Gastroesophageal sphincter (tissue), 4 donors: Measurements from ENCODE around the gene MYLK. TPM values are rescaled to one million over a fixed set of nuclear protein-coding genes. Genes with fewer than 3 reads are reported as not detected.

Source experiments
- ATAC-seq: fragments of 150-250 bp; one replicate; pipeline ENCODE4 v1.9.1; 2016; ENCODE audit warnings: mild to moderate bottlenecking, moderate library complexity
- H3K27ac ChIP-seq, 4 donors: fragments of 200-600 bp; sonication (generic) in 3 of 4; 1 replicate in 3 of 4; 2 replicates in 1 of 4; pipeline ENCODE4 v1.5.1; 2016 to 2019
- H3K27me3 ChIP-seq: fragments of 200-600 bp; sonication (generic); one replicate; pipeline ENCODE4 v1.5.1; 2019
- H3K36me3 ChIP-seq, 2 donors: fragments of 200-600 bp; sonication (generic); one replicate each; pipeline ENCODE4 v1.5.1; 2019; ENCODE audit warnings: control low read depth in 1 of 2
- H3K4me1 ChIP-seq, 3 donors: fragments of 200-600 bp; sonication (generic); 1 replicate in 2 of 3; 2 replicates in 1 of 3; pipeline ENCODE4 v1.5.1; 2016 to 2019; ENCODE audit warnings: control low read depth in 2 of 3
- H3K4me3 ChIP-seq, 2 donors: fragments of 200-600 bp; sonication (generic); one replicate each; pipeline ENCODE4 v1.5.1; 2019; ENCODE audit warnings: mild to moderate bottlenecking in 1 of 2, moderate library complexity in 1 of 2
- H3K9me3 ChIP-seq, 3 donors: fragments of 200-600 bp; sonication (generic); one replicate each; pipeline ENCODE4 v1.5.1; 2017 to 2019; ENCODE audit warnings: control low read depth in 2 of 3
- CTCF ChIP-seq, 4 experiments: fragments of 200-600 bp in 2 of 4; fragments of 450-650 bp in 2 of 4; sonication (generic) in 1 of 4; IDR thresholded peaks; one replicate each; pipeline ENCODE4 v1.5.1; 2017 to 2019; ENCODE audit warnings: antibody characterized with exemption in 4 of 4, mild to moderate bottlenecking in 2 of 4, moderate library complexity in 2 of 4
- EP300 ChIP-seq: sonication (generic); formaldehyde crosslinking; IDR thresholded peaks from one replicate; pipeline ENCODE4 v1.6.1; 2017; ENCODE audit warnings: antibody characterized with exemption, mild to moderate bottlenecking
- POLR2A ChIP-seq, 2 donors: fragments of 450-650 bp; IDR thresholded peaks; one replicate each; pipeline ENCODE4 v1.6.1; 2017; ENCODE audit warnings: antibody characterized with exemption in 2 of 2, mild to moderate bottlenecking in 2 of 2, moderate library complexity in 1 of 2
- POLR2AphosphoS5 ChIP-seq: sonication (generic); formaldehyde crosslinking; IDR thresholded peaks from one replicate; pipeline ENCODE4 v1.6.1; 2017; ENCODE audit warnings: antibody characterized with exemption
- WGBS, 2 donors: methylation state at CpG; one replicate each; pipeline ENCODE4 v1.1.5; 2018; ENCODE audit warnings: low coverage in 1 of 2; 5-methylcytosine and 5-hydroxymethylcytosine counted together
- total RNA-seq, 4 donors: library from RNA; depleted of rRNA; stranded (reverse); fragments of >200 nt; gene quantifications; one replicate each; pipeline ENCODE4 v1.1.0, GENCODE V29; 2016

MYLK gene
- 1,000 to 10,000 TPM; 1,558 to 2,522 (median 2,261) TPM for total RNA-seq

DNA sequence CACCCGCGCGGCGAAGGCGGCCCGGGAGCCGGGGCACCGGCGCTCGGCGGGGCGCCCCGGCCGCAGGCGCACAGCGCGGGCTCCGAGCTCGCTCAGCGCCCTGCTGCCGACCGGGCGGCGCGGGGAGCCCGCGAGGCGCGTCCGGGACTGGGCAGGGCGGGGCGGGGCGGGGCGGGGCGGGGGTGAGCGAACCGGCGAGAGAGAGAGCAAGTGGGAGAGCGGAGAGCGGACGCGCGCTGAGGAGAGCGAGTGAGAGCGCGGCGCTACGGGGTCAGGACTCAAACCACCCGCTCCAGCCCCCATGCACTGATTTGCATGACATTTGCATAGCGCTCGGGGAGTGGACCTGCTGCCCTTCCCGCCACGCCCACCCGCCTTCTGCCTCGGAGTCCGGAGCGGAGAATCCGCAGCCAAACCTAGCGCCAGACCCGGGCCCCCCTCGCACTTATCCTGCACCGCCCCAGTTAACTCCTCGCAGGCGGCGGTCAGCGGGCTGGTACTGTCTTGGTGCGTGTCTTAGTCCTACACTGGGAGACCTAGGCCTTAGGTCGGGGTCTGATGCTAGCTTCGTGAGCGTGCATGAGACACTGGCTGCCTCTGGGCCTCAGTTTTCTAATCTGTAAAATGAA is at the start of gene MYLK:
Gene MYLK, minus strand, starts transcription at position 130 of the 629 bp plus-strand sequence. CDS start 90,491 bp downstream, outside the sequence.
- H3K4me1 ChIP-seq: peaks cover 0 to 22% (median 0%) of the 10 kb centered on the region in 3 donors
- TF ChIP-seq CTCF (IDR thresholded peaks at IDR 0.05) (no peak), POLR2A (IDR thresholded peaks at IDR 0.05) (no peak), POLR2AphosphoS5 (no peak), EP300 (no peak)
- WGBS, 2 donors: 0 to 20% methylated on average over 1 to 4 of the region's 70 CpGs
- peak; percentile 92 for ATAC-seq
- peak within 1 kb of the TSS; percentile 63 to 70 for H3K4me3 ChIP-seq
- H3K9me3 ChIP-seq: no peaks in the 10 kb centered on the region
- no peaks in the 10 kb centered on the region for H3K36me3 ChIP-seq
- peak within 1 kb of the TSS in 3 of 4 donors; percentile 69 to 83 (median 76) for H3K27ac ChIP-seq
- H3K27me3 ChIP-seq: no peaks in the 10 kb centered on the region

DNA sequence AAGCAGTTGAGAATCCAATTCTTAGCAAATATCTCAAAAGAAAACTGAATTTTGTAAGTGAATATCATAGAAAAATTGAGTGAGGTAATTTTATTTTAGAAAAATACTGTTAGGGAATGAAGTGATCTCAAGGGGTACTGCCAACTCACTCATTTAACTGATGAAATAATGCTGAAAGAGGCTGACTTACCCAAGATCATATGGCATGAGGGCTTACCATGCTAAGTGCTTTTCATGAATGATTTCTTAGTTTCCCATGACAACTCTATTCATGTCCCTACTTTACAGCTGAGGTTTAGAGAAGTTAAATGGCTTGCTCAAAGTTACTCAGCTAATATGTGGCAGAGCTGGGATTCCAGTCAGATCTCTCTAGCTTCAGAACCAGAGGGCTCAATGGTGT is 46.3 kb upstream of the MYLK start:
- Histone ChIP-seq H3K4me3 (no peak overlapping the region), H3K4me1 (no peaks in the 10 kb centered on the region), H3K36me3 (peaks cover 3 to 48% of the 10 kb centered on the region in 2 donors), H3K9me3 (no peaks in the 10 kb centered on the region), H3K27ac (no peak overlapping the region), H3K27me3 (no peaks in the 10 kb centered on the region)
- TF ChIP-seq EP300 (no peak), POLR2A (IDR thresholded peaks at IDR 0.05) (no peak), CTCF (IDR thresholded peaks at IDR 0.05) (no peak), POLR2AphosphoS5 (no peak)
- ATAC-seq: no peak

GRCh38 chr3:123929325-123929724 is 45.2 kb upstream of the MYLK start:
- TF ChIP-seq POLR2AphosphoS5 (no peak), CTCF (IDR thresholded peaks at IDR 0.05) (no peak), EP300 (no peak), POLR2A (IDR thresholded peaks at IDR 0.05) (no peak)
- ATAC-seq: no peak
- no peak overlapping the region for H3K4me3 ChIP-seq
- H3K27me3 ChIP-seq: no peaks in the 10 kb centered on the region
- no peak overlapping the region for H3K27ac ChIP-seq
- WGBS, 2 donors: 96 to 98% methylated on average over 7 of the region's 9 CpGs
- H3K4me1 ChIP-seq: no peaks in the 10 kb centered on the region
- H3K36me3 ChIP-seq: peaks cover 3 to 54% of the 10 kb centered on the region in 2 donors
- H3K9me3 ChIP-seq: no peaks in the 10 kb centered on the region

DNA sequence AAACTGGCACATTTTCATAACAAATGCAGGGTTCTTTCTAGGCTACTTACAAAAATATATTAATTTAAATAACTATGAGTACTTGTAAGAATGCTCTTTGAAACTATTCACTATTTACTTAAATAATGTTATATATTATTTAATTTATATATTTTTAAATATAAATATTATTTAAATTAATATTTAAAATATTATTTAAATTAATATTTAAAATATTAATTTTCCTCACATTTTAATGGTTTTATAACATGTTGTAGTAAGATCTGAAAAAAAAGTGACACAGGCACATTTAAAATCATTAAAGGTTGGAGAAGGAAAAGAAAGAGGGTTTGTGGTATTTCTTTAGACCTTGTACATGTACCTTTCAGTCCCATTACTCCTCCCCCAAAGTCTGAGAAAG is 42.3 kb upstream of the MYLK start:
- peaks cover 3 to 44% of the 10 kb centered on the region in 2 donors for H3K36me3 ChIP-seq
- TF ChIP-seq EP300: no peak
- TF ChIP-seq POLR2AphosphoS5: no peak
- no peak for TF ChIP-seq POLR2A (IDR thresholded peaks at IDR 0.05)
- no peak for TF ChIP-seq CTCF (IDR thresholded peaks at IDR 0.05)
- no peak overlapping the region for H3K4me3 ChIP-seq
- H3K9me3 ChIP-seq: peaks cover 0 to 7% (median 0%) of the 10 kb centered on the region in 3 donors
- no peak for ATAC-seq
- H3K27ac ChIP-seq: no peak overlapping the region
- no peaks in the 10 kb centered on the region for H3K4me1 ChIP-seq
- H3K27me3 ChIP-seq: no peaks in the 10 kb centered on the region

GRCh38 chr3:123920868-123921267 is 36.7 kb upstream of the MYLK start:
- no peak overlapping the region for H3K27ac ChIP-seq
- TF ChIP-seq POLR2A (IDR thresholded peaks at IDR 0.05): no peak
- no peak for TF ChIP-seq POLR2AphosphoS5
- no peak for TF ChIP-seq EP300
- peaks cover 0 to 22% (median 0%) of the 10 kb centered on the region in 3 donors for H3K9me3 ChIP-seq
- no peaks in the 10 kb centered on the region for H3K4me1 ChIP-seq
- no peaks in the 10 kb centered on the region for H3K27me3 ChIP-seq
- ATAC-seq: no peak
- no peak overlapping the region for H3K4me3 ChIP-seq
- H3K36me3 ChIP-seq: peaks cover 0 to 52% of the 10 kb centered on the region in 2 donors
